ENCODE results near the gene RGL3. TPM values are rescaled to one million over a fixed set of nuclear protein-coding genes. Genes with fewer than 3 reads are reported as not detected.

RGL3 gene
- total RNA-seq, 4 donors from 2014 or later = 0.25 to 3.7 (median 1.3) TPM

DNA sequence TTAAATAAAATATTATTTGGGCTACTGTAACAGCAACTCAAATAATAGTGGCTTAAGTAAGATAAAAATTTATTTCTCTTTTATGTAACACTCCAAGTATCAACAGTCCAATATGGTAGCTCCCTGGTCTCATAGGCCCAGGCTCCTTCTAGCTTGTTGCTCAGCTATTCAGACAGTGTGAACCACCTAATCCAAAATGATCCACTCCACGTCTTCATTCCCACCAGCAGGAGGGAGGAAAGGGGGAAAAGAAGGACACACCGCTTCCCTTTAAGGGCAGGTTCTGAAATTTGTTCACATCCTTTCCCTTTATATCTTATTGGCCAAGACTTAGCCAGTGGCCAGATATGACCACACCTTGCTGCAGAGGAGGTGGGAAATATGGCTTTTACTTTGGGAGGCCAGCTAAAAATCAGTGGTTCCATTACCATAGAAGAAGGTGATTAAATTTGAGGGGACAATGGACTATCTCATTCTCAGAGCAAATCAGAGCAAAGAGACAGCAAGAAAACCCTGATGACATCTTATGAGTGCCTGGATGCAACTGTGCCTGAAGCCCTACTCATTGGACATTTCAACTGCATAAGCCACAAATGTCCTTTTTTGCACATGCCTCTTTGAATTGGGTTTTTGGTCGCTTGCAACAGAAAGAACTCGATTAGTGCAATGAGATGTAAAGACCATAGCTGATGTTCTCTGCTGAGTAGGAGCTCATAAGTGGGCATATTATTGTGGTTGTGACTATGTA is 28.0 kb downstream of the RGL3 start:
- ATAC-seq = no peak
- Histone ChIP-seq H3K4me1 (no peaks in the 10 kb centered on the region), H3K36me3 (no peaks in the 10 kb centered on the region), H3K27ac (no peak overlapping the region), H3K9me3 (peaks cover 0 to 11% (median 0%) of the 10 kb centered on the region in 3 donors), H3K27me3 (peaks cover 10% of the 10 kb centered on the region), H3K4me3 (no peak overlapping the region)
- no peak for TF ChIP-seq POLR2AphosphoS5 (IDR thresholded peaks at IDR 0.05)
- TF ChIP-seq POLR2A (IDR thresholded peaks at IDR 0.05) = no peak
- no peak for TF ChIP-seq EP300 (IDR thresholded peaks at IDR 0.05)
- TF ChIP-seq CTCF (IDR thresholded peaks at IDR 0.05) = no peak
- 55 to 78% methylated on average over 2 to 4 of the region's 4 CpGs for WGBS, 2 donors (ENCODE audit: low coverage in 1 of 2)

DNA sequence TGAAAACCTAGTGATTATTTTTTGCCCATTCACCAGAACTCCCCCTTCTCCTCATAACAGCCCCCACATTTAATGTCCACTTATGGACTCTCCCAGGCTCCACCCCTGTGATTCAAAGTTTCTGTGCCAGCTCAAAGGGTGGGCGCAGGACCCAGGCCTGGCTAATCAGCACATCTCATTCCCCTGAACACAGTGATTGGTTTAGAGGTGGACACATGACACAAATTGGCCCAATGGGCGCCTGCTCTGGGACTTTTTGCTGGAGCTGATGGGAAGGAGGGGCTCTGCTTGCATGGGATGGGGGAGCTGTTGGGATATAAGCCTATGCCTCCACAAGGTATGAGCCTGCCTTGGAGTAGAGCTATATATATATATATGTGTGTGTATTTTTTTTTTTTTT is 28.8 kb downstream of the RGL3 start:
- no peak for ATAC-seq
- no CpG with 5 or more reads among the region's 2 CpGs for WGBS, 2 donors (ENCODE audit: low coverage in 1 of 2)
- H3K36me3 ChIP-seq = no peaks in the 10 kb centered on the region
- H3K27me3 ChIP-seq = peaks cover 10% of the 10 kb centered on the region
- TF ChIP-seq POLR2A (IDR thresholded peaks at IDR 0.05) = no peak
- TF ChIP-seq CTCF (IDR thresholded peaks at IDR 0.05) = no peak
- TF ChIP-seq EP300 (IDR thresholded peaks at IDR 0.05) = no peak
- TF ChIP-seq POLR2AphosphoS5 (IDR thresholded peaks at IDR 0.05) = no peak
- H3K9me3 ChIP-seq = peaks cover 0 to 11% (median 0%) of the 10 kb centered on the region in 3 donors
- no peak overlapping the region for H3K4me3 ChIP-seq
- H3K4me1 ChIP-seq = no peaks in the 10 kb centered on the region
- no peak overlapping the region for H3K27ac ChIP-seq

DNA sequence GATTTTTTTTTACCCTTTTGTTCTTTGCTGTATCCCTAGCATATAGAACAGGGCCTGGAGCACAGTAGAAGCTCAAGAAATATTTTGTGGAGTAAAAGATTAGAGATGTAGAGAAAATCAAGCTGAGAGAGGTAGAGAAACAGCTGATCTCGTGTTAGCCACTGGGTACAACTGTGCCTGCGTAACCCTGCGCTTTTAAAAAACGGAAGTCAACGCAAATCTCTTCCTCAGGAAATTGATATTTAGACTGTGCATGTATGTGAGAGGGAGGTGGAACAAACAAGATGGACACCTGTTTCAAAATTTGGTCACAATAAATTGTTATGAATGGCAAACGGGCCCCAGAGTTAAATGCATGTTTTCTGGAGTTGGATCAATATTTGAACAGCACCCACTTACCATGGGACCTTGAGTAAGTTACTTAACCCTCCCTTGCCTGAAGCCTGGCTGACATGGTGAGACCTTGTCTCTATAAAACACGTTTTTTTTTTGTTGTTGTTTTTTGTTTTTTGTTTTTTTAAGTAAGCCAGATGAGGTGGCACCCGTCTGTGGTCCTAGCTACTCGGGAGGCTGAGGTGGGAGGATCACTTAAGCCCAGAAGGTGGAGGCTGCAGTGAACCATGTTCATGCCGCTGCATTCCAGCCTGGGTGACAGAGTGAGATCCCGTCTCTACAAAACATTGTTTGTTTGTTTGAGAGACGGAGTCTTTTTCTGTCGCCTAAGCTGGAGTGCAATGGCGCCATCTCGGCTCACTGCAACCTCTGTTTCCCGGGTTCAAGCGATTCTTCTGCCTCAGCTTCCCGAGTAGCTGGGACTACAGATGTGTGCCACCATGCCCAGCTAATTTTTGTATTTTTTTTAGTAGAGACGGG is 31.7 kb downstream of the RGL3 start:
- Histone ChIP-seq H3K27me3 (peaks cover 20% of the 10 kb centered on the region), H3K36me3 (no peaks in the 10 kb centered on the region), H3K4me3 (no peak overlapping the region), H3K9me3 (peaks cover 0 to 11% (median 0%) of the 10 kb centered on the region in 3 donors), H3K27ac (no peak overlapping the region), H3K4me1 (peaks cover 0 to 23% (median 16%) of the 10 kb centered on the region in 3 donors)
- 54 to 73% methylated on average over 7 to 19 of the region's 19 CpGs for WGBS, 2 donors (ENCODE audit: low coverage in 1 of 2)
- TF ChIP-seq CTCF (IDR thresholded peaks at IDR 0.05) = no peak
- TF ChIP-seq POLR2A (IDR thresholded peaks at IDR 0.05) = no peak
- TF ChIP-seq EP300 (IDR thresholded peaks at IDR 0.05) = no peak
- no peak for TF ChIP-seq POLR2AphosphoS5 (IDR thresholded peaks at IDR 0.05)
- ATAC-seq = no peak

- no peak overlapping the region for H3K4me3 ChIP-seq
- ATAC-seq = no peak
- WGBS, 2 donors (ENCODE audit: low coverage in 1 of 2) = 75 to 78% methylated on average over 4 to 5 of the region's 5 CpGs
These were observed 34.4 kb downstream of the RGL3 start for GRCh38 chr19:11384778-11385129.

More at GRCh38 chr19:11384778-11385129, 34.4 kb downstream of the RGL3 start:
- no peak overlapping the region for H3K27ac ChIP-seq
- H3K4me1 ChIP-seq = peaks cover 0 to 49% (median 23%) of the 10 kb centered on the region in 3 donors
- H3K9me3 ChIP-seq = no peaks in the 10 kb centered on the region
- H3K27me3 ChIP-seq = peaks cover 30% of the 10 kb centered on the region
- TF ChIP-seq EP300 (IDR thresholded peaks at IDR 0.05) (no peak), POLR2AphosphoS5 (IDR thresholded peaks at IDR 0.05) (no peak), POLR2A (IDR thresholded peaks at IDR 0.05) (no peak), CTCF (IDR thresholded peaks at IDR 0.05) (no peak)
- no peaks in the 10 kb centered on the region for H3K36me3 ChIP-seq

Measured in gastroesophageal sphincter (tissue), 4 donors.